NOMO-1 treated with DMSO at 0.1 percent for 48 hours (cell line): Measurements from ENCODE around the gene BRS3.

Experiments
- DNase-seq: peaks from one replicate; lab custom pipeline; 2025; ENCODE audit not compliant: unreplicated experiment; lab: John Stamatoyannopoulos, UW

The BRS3 gene

DNA sequence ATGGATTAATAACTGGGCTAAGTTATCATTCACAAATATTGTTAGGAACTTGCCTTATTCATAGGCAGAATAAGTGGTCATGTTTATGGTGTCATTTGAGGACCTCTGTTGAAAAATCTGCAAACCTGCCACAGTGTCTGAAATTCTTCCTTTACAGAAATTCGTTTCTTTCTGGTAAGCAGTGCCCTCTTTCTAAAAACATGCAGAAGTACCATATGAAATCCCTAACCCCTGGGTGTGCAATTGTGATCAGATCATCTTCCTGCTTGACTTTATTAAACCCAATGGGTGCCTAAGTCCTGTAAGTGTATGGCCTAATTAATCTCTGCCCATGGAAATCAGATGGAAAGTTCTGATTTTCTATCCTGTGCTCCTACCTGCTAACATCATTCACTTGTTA is 5.3 kb downstream of the BRS3 start:
- DNase-seq, result peak; percentile 25

DNA sequence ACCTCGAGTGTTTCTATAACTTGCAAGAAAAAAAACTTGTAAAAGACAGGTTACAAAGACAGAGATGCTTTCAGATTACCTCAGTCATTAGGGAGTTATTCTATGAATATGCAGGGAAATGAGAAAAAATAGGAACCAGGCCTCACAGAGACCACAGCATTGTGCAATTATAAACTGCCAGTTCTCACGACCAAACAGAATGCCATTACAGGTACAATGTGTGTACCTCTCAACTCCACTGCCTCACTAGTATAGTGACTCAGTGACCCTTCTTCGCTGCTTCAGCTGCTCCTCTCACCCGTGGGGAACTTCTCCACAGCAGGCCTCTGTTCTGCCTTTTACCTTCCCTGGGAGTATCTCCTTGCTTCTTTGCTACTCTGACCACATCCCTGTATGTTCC is 7.3 kb downstream of the BRS3 start:
- peak; percentile 80 for DNase-seq

DNA sequence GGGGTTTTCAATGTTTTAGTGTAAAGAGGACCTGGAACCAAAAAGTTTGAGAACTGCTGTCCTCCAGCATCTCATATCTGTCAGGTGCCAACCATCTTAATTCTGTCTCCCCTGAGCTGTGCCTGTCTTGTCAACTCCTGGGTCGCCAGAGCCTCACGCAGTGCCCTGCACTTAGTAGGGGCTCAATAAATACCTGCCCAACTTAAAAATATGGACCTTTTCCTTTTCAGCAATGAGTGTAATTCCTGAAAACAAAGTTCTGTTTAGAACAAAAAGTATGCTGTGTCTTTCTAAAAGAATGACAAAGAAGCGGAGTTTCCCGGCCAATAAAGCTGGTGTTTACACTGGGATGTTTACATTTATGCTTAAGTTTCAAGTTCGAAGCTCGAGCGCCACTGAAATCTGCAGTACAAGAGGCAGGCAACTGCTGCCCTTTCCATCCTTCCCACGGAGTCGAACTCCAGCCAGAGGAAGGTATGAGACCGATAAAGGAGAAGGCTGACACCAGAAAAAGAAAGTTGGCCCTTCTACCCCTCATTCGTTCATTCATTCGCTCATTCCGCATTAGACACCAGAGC is 8.5 kb downstream of the BRS3 start:
- no peak for DNase-seq

DNA sequence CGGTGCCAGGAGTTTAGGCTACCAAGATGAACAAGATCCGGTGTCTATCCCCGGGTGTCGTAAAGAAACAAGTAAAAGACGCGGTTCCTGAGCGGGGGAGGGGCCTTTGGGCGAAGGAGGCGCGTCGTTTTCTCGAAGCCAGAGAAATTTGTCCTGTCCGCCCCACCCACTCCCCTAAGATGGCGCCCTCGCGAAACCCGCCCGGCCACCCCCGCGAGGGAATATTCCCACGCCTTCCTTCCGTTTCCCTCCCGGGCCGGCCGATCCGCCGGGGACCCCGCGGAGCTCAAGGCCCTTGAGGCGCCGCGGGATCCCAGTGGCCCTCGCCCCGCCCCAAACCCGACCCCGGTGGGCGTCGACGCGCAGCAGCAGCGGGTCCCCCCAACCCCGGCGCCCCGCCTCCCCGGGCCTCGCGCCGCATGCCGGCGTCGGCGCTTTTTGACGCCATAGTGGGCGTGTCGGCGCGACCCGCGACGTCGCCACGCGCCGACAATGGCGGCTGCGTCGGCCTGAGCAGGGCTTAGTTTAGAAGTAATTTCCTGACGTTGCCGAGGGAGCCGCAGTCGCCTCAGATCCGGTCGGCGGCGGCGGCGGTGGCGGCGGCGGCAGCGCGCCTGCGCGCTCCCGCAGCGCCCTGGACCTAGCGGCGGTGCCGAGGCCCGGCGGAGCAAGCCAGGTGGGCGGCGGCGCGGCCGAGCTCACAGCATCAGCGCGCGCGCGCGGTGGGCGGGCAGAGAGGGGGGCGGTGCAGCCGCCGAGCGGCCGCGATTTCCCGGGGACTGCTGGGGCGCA is 9.2 kb downstream of the BRS3 start:
- DNase-seq, result peak; percentile 81

DNA sequence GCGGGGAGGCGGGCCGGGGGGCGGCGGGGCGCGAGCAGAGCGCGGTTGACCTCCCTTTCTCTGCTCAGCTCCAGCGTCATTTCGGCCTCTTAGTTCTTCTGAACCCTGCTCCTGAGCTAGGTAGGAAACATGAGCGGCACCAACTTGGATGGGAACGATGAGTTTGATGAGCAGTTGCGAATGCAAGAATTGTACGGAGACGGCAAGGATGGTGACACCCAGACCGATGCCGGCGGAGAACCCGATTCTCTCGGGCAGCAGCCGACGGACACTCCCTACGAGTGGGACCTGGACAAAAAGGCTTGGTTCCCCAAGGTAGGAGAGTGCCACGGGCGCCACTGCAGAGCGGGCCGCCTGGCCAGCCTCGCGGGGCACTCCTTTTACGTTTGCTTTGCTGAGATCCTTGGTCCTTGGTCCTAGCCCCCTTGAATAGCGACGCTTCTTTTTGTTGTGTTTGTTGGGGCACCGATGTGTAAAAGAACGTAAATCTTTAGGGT is 9.9 kb downstream of the BRS3 start, which contains the start of gene HTATSF1:
Gene HTATSF1, plus strand, starts transcription at position 37 of the 497 bp plus-strand sequence. Its CDS starts 93 bp downstream, at position 130.
- DNase-seq, result no peak

DNA sequence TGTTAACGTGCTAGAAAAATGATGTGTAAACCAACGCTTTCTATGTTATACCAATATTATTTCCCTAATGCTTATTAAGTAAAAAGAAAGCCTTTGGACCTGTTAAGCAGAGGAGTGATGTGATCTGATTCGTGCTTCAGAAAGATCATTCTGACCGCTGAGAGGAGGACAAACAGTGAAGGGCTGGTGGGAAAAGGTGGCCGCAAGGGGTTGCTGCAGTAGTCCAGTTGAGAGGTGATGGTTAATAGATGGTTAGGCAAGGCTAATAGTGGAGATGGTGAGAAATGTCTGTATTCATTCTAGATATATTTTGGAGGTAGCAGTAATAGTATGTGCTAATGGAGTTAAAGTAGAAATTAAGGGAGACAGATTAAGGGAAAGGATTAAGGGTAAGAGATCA is 31.3 kb downstream of the BRS3 start:
- no peak for DNase-seq

DNA sequence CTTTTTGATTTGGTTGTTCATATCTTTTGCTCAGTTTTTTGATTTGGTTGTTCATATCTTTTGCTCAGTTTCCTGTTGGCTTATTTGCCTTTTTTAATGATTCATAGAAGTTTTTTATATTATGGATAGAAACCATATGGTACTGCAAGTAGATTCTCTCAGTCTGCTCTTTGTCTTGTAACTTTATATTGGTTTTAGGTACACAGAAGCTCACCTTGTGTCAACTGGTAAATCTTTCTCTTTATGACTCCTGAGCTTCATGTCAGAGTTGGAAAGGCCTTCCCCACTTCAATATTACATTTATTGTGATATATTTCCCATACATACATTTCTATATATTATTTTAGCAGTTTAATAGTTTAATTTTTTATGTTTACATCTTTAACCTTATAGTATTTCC is 36.0 kb downstream of the BRS3 start:
- no peak for DNase-seq

DNA sequence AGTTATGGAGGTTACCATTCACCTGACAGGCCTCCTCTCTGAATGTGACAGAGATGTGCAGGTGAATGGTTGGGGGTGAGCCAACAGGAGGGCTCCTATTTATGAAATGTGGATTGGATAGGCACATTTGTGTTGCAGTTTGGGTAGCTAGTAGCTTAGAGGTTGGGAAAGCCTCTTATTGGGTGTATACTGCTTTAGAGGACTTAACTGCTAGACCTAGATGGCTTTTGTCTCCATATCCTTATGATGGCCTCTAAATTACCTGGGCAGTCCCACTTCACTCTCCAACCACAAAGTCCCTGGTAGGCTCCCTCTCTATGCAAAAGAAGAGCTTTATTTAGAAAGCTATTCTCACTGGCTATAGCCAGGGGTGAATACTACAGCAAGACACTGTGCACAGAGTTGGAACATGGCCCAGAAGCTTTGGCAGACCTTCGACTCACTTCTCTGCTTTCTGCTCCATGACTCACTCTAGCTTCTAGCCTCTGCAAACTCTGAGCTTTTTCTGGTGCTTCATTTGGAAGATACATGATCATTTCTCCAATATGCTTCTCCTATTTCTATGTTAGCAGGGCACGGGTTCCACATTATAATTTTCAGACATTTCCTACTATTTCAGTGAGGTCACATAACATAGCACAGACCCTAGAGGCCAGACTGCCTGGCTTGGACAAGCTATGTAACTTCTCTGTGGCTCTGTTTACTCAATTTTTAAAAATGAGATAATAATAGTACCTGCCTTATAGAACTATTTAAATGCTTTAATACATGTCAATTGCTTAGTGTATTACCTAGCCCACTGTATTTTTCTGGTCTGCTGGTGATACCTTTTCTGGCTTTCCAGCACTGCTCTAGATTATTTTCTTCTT is 38.2 kb downstream of the BRS3 start:
- no peak for DNase-seq

DNA sequence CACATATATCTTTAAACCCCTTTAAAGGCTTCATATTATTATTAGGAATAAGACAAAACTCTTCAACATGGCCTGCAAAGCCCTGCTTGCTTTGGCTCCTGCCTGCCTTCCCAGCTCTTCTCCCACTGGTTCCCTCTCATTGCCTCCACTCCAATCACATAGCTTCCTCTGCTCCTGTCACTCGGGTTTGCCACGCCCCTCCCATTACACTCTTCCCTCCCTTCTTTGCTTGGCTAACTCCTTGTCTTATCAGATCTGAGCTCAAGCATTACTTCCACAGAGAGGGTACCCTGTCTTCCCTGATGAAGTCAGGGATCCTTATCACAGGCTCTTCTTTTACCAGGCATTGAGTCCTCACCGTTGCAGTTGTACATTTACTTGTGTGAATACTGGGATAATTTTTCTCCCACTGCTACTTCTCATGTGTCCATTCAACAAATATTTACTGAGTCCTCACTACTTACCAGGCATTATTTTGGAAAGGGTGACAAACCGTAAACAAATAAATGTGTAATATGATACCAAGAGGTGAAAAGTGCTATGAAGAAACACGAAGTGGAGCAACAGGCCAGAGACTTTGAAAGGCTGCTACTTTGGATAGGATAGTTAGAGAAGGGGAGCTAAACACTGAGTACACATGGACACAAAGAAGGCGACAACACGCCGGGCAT is 41.0 kb downstream of the BRS3 start:
- DNase-seq, result no peak

DNA sequence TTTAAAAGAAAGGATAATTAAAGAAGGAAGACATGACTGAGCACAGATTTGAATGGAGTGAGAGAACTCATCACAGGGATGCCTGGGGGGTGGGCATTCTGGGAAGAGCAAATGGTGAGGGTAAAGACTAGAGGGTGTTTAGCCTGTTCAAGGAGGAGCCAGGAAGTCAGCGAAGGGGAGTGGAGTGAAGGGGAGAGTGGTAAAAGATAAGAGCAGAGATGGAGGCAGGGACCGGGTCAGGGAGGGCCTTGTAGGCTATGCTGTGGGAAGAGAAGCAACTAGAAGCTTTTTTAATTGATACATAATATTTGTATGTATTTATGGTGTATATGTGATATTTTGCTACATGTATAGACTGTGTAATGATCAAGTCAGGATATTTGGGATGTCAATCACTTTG is 42.0 kb downstream of the BRS3 start:
- DNase-seq, result no peak

DNA sequence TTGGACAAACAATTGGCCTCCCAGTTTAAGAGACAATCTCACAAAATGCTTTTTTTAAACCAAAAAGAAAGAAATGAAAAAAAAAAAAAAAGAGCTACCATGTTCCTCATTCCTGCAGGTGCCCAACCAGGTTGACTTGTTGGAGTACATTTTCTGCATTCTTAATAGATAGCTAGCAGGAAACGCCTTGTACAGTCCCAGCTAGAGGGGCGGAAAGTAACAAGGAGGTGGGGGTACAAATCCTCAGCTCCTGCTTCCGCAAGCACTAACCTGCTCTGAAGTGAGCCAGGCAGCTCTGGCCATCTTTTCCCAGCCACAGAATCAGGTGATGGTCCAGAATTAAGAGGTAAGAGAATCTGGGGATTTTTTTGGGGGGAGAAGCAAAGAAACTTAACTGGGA is 44.2 kb downstream of the BRS3 start, which contains the start of gene VGLL1:
Gene VGLL1, plus strand, starts transcription at position 265 of the 400 bp plus-strand sequence. CDS start 3,806 bp downstream, outside the sequence.
- DNase-seq, result no peak

DNA sequence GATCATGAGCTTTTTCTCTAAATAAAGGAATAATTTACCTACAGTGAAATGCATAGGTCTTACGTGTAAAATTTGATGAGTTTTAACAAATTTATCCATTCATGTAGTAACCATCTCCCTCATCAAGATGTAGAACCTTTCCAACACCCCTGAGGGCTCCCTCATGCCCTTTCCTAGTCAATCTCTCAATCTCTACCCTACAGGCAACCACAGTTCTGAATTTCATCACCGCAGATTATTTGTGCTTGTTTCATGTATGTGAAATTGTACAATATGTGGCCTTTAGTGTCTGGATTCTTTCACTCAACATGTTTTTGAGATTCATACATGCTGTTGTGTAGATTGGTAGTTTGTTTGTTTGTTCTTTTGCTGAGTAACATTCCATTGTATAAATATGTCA is 46.4 kb downstream of the BRS3 start:
- no peak for DNase-seq

DNA sequence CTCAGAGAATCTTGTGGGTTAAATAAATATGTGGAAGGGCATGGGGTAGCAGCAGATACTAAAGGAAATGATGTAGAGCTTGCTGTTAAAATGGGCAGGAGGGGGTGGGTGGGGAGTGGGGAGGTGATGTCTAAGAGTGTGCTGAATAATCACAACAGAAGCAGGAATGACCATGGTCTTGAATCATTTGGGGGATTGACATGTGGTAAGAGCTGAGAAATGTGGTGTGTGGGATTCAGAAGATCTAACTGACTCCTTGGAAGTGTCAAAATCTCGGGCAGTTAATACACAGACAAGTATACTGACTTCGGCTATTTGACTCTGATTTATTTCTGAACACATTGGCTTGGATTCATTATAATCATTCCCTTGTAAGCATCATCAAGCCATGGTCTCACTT is 51.1 kb downstream of the BRS3 start:
- DNase-seq, result no peak

DNA sequence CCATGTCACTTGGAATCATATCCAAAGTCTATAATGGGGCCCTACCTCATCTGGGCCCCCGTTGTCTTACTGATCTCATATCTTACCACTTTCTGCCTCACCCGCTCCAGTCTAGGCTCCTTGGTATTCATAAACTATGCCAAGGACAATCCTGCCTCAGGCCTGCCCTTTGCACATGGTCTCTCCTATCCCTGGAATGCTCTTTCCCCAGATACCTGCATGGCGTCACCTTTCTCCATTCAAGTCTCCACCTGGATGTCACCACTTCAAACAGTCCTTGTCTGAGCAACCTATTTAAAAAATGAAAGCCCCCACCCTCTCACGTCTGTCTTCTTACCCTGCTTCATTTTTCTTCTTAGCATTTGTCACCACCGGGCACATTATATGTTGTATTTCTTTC is 52.5 kb downstream of the BRS3 start:
- no peak for DNase-seq

DNA sequence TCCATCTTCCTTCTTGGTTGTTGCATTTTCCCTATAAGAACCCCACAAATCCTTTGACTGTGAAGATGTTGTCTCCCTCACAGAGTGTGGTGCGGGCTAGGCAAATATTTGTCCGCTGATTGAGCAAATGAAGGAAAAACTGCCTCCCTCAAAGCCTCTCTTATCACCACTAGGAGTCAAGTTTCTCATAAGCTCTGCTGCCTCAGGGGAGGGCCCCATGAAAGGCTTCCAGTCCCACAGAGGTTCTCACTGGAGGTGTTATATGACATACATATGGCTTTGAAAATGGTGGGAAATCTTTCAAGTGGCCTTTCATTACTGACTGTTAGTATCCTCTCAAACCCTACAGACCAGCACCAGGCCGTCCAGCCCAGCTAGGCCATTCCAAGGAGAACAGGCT is 53.5 kb downstream of the BRS3 start:
- DNase-seq, result no peak

DNA sequence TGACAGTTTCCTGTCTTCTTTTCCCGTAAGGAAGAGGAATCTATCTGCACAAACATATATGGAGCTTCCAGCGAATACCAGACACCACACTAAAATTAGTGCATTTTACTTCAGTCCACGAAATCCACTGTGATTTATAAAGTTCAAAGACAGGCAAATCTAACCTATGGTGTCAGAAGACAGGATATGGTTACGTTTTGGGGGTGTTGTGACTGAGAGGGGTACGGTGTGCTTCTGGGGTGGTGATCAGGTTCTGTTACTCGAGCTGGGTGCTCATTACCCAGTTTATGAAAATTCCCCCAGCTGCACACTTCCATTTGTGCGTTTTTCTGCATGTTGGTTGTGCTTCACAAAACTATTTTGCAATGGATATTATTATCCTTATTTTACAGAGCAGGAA is 54.5 kb downstream of the BRS3 start:
- DNase-seq, result no peak
